ENCODE measurements around the gene TULP1. TPM values are rescaled to one million over a fixed set of nuclear protein-coding genes. Genes with fewer than 3 reads are reported as not detected.

Gene TULP1
- total and polyA plus RNA-seq, 2 of the 13 experiments (the other 11 are each of a cell fraction or from before 2014, with no cell fraction given) = not detected

GRCh38 chr6:35490821-35491557, 21.7 kb downstream of the TULP1 start (continued):
- TF ChIP-seq LRRFIP1 (CRISPR knock-in tag; conservative IDR thresholded peaks at IDR 0.05) (no peak), SAP130 (CRISPR knock-in tag; IDR thresholded peaks at IDR 0.05; ENCODE audit: low read depth) (no peak), ASH2L (IDR thresholded peaks at IDR 0.05; ENCODE audit: insufficient read length, low read depth, low read length) (no peak), TFDP2 (CRISPR knock-in tag; IDR thresholded peaks at IDR 0.05) (no peak), ZNF703 (CRISPR knock-in tag; IDR thresholded peaks at IDR 0.05; ENCODE audit: borderline replicate concordance) (no peak), SALL1 (CRISPR knock-in tag; IDR thresholded peaks at IDR 0.05) (no peak), MED1 (CRISPR knock-in tag; IDR thresholded peaks at IDR 0.05) (no peak), MBD4 (IDR thresholded peaks at IDR 0.05; ENCODE audit: borderline replicate concordance, low read length) (no peak), ZNF724P (CRISPR knock-in tag; IDR thresholded peaks at IDR 0.05; ENCODE audit: borderline replicate concordance) (no peak)
